Fibroblast of lung (primary cell): ENCODE data around the gene THRB. TPM values are rescaled to one million over a fixed set of nuclear protein-coding genes. Genes with fewer than 3 reads are reported as not detected.

ENCODE experiments used
- DNase-seq, 2 donors: peaks; one replicate each; pipeline versions ENCODE4 v3.0.0 to v3.0.0-alpha.2; 2010; ENCODE audit warnings: low read depth in 2 of 2
- H2AFZ ChIP-seq: 2 replicates; pipeline ENCODE4 v1.5.1; 2012; ENCODE audit warnings: low read length, control low read depth, inconsistent platforms
- H3K27ac ChIP-seq: 2 replicates; pipeline ENCODE4 v1.5.1; 2011; ENCODE audit warnings: low read length, control low read depth; ENCODE audit not compliant: insufficient read depth
- H3K27me3 ChIP-seq: 2 replicates; pipeline ENCODE4 v1.5.1; 2011; ENCODE audit warnings: mild to moderate bottlenecking, low read length; ENCODE audit not compliant: control insufficient read depth, insufficient read depth
- H3K36me3 ChIP-seq: 2 replicates; pipeline ENCODE4 v1.5.1; 2011; ENCODE audit warnings: low read length; ENCODE audit not compliant: control insufficient read depth, insufficient read depth
- H3K4me1 ChIP-seq: 2 replicates; pipeline ENCODE4 v1.5.1; 2011; ENCODE audit warnings: low read length; ENCODE audit not compliant: control insufficient read depth, insufficient read depth; ENCODE audit errors: extremely low read depth
- H3K4me2 ChIP-seq: 2 replicates; pipeline ENCODE4 v1.5.1; 2011; ENCODE audit warnings: low read length, control low read depth; ENCODE audit not compliant: insufficient read depth; ENCODE audit errors: extremely low read depth
- H3K4me3 ChIP-seq, 4 experiments: fragments of 200-600 bp in 1 of 4; sonication (generic) in 1 of 4; replicated peaks in 1 of 4; 2 replicates each; pipeline ENCODE4 v1.5.1; 2011 to 2016; ENCODE audit warnings: low read length in 4 of 4, low read depth in 3 of 4, mild to moderate bottlenecking in 3 of 4, control low read depth in 2 of 4, inconsistent platforms in 1 of 4, mixed read lengths in 1 of 4; ENCODE audit not compliant: insufficient read depth in 1 of 4; ENCODE audit errors: control extremely low read depth in 1 of 4
- H3K79me2 ChIP-seq: 2 replicates; pipeline ENCODE4 v1.5.1; 2012; ENCODE audit warnings: mild to moderate bottlenecking, low read length, inconsistent platforms; ENCODE audit not compliant: control insufficient read depth, insufficient read depth
- H3K9ac ChIP-seq: 2 replicates; pipeline ENCODE4 v1.5.1; 2011; ENCODE audit warnings: mild to moderate bottlenecking, low read length, control low read depth; ENCODE audit not compliant: insufficient read depth
- H3K9me3 ChIP-seq: 2 replicates; pipeline ENCODE4 v1.5.1; 2012; ENCODE audit warnings: low read depth, low read length; ENCODE audit not compliant: control insufficient read depth, insufficient read depth
- H4K20me1 ChIP-seq: 2 replicates; pipeline ENCODE4 v1.5.1; 2011; ENCODE audit warnings: low read length; ENCODE audit not compliant: control insufficient read depth, insufficient read depth; ENCODE audit errors: extremely low read depth
- EZH2 ChIP-seq: IDR thresholded peaks from 2 replicates; pipeline ENCODE4 v1.5.1; 2012; ENCODE audit warnings: low read length, control low read depth, mild to moderate bottlenecking; ENCODE audit errors: missing control alignments
- polyA plus RNA-seq, 2 donors: library from polyadenylated mRNA; depleted of rRNA in 1 of 2; stranded (reverse) in 1 of 2; unstranded in 1 of 2; fragments of >200 nt; gene quantifications; 2 replicates each; pipeline ENCODE4 v1.2.1, GENCODE V29; 2011 to 2012; ENCODE audit warnings: missing spikeins in 1 of 2
- total RNA-seq: library from RNA; depleted of rRNA; stranded (reverse); fragments of >200 nt; gene quantifications from 2 replicates; pipeline ENCODE4 v1.2.1, GENCODE V29; 2014
- TF ChIP-seq, protein P1 (sequence below), 2 donors: IDR thresholded peaks in 1 of 2; conservative IDR thresholded peaks in 1 of 2; 1 replicate in 1 of 2; 2 replicates in 1 of 2; pipeline ENCODE4 v1.5.1; 2011 to 2012; ENCODE audit warnings: low read length in 2 of 2, control low read depth in 1 of 2, inconsistent platforms in 1 of 2, low read depth in 1 of 2, mild to moderate bottlenecking in 1 of 2

THRB gene
- total and polyA plus RNA-seq, 2 donors (not counting 1 experiment from before 2014, with no cell fraction given) = 4.2 to 7.4 TPM

DNA sequence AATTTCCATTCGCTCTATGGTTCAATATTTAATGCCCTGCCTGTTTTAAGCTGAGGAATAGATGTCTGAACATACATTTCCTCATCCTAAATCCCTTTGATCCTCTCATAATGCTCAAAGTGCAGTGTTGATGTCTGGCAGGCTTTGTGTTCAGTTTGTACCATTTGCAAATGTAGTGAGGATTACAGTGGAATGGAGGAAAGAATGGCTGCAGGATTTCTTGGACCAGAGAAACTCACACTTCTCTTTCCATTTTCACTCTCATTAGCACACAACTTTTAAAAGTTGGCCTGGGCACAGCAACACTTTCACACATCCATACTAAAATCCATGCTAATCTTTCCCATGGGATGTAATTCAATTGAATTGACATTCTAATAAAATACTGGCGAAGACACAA lies 28.6 kb upstream of the THRB start:
- H3K27me3 ChIP-seq = no peaks in the 10 kb centered on the region
- no peaks in the 10 kb centered on the region for H3K4me1 ChIP-seq
- H3K4me2 ChIP-seq = no peak overlapping the region
- no peaks in the 10 kb centered on the region for H3K9me3 ChIP-seq
- H3K9ac ChIP-seq = no peak overlapping the region
- no peak overlapping the region for H3K27ac ChIP-seq
- H2AFZ ChIP-seq = no peak overlapping the region
- no peak for DNase-seq
- no peaks in the 10 kb centered on the region for H4K20me1 ChIP-seq
- TF ChIP-seq, protein P1, sequence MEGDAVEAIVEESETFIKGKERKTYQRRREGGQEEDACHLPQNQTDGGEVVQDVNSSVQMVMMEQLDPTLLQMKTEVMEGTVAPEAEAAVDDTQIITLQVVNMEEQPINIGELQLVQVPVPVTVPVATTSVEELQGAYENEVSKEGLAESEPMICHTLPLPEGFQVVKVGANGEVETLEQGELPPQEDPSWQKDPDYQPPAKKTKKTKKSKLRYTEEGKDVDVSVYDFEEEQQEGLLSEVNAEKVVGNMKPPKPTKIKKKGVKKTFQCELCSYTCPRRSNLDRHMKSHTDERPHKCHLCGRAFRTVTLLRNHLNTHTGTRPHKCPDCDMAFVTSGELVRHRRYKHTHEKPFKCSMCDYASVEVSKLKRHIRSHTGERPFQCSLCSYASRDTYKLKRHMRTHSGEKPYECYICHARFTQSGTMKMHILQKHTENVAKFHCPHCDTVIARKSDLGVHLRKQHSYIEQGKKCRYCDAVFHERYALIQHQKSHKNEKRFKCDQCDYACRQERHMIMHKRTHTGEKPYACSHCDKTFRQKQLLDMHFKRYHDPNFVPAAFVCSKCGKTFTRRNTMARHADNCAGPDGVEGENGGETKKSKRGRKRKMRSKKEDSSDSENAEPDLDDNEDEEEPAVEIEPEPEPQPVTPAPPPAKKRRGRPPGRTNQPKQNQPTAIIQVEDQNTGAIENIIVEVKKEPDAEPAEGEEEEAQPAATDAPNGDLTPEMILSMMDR (conservative IDR thresholded peaks at IDR 0.05 in 1 of 2, IDR thresholded peaks at IDR 0.05 in 1 of 2; ENCODE audit: low read depth in 1 of 2, low read length in 2 of 2) = no peak
- TF ChIP-seq EZH2 = no peak
- H3K36me3 ChIP-seq = no peaks in the 10 kb centered on the region
- no peaks in the 10 kb centered on the region for H3K79me2 ChIP-seq
- no peak overlapping the region for H3K4me3 ChIP-seq

DNA sequence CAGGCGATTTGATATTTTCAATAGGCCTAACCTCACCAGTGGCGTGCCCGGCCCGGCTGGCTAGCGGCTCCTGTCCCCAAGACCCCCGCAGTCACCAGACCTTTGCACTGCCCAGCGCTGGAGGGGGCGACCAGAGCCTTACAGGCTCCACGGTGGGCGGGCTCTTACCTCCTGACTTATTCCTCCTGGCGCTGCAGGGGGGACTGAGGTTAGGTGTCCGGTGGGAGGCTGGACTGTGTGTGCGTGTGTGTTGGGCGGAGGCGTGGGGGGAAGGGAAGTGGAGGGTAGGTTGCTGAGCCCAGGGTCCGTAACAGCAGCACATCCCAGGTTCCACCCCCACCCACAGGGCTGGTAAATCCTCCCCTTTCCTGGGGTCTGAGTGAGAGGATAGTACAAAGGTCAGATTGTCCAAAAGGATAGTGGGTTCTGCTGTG lies 27.5 kb upstream of the THRB start:
- Histone ChIP-seq H3K4me2 (peak overlapping the region; percentile 87), H3K9me3 (no peaks in the 10 kb centered on the region), H2AFZ (peak overlapping the region; percentile 67), H3K27ac (no peak overlapping the region), H3K4me1 (no peaks in the 10 kb centered on the region), H3K9ac (no peak overlapping the region), H3K27me3 (no peaks in the 10 kb centered on the region), H3K36me3 (no peaks in the 10 kb centered on the region), H4K20me1 (no peaks in the 10 kb centered on the region), H3K79me2 (no peaks in the 10 kb centered on the region), H3K4me3 (peak overlapping the region; percentile 47 to 69 (median 58))
- DNase-seq = no peak
- TF ChIP-seq EZH2 = no peak
- TF ChIP-seq, protein P1 (conservative IDR thresholded peaks at IDR 0.05 in 1 of 2, IDR thresholded peaks at IDR 0.05 in 1 of 2; ENCODE audit: low read depth in 1 of 2, low read length in 2 of 2) = no peak

DNA sequence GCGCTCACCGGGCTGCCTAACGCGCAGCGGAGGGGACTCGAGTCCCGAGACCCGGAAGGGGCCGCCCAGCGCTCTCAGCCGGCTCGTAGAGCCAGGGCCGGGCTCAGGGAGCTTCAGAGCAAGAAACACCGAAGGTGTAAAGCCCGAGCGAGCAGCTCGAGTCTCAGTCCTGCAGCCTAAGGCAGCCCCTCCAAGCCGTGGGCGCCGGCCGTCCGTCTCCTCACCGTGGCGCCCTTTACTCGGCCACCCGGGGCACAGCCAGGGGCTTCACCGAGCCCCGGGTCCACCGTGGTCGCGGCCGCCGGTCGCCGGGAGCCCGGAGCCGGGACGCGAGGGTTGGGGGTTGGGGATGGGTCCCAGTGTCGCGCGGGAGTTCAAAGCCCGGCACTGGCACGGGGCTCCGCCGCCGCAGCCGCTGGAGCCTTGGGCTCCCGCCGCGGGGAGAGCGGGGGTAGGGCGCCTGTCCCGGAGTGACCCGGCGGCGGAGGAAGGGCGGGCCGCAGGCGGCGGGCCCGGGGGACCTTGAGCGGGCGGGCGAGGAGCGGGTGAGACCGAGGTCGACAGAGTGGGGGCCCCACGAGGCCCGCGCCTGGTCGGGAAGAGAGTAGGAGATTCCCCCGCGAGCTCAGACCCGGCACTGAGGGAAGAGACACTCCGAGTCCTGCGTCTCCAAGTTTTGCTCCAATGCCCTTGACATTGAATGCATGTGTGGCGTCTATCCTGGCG lies 26.9 kb upstream of the THRB start:
- no peak overlapping the region for H3K27ac ChIP-seq
- no peaks in the 10 kb centered on the region for H3K4me1 ChIP-seq
- H3K79me2 ChIP-seq = no peaks in the 10 kb centered on the region
- no peaks in the 10 kb centered on the region for H4K20me1 ChIP-seq
- H3K9ac ChIP-seq = peak overlapping the region; percentile 63
- no peaks in the 10 kb centered on the region for H3K27me3 ChIP-seq
- peak overlapping the region; percentile 50 to 69 (median 58) for H3K4me3 ChIP-seq
- peak overlapping the region; percentile 87 for H3K4me2 ChIP-seq
- no peaks in the 10 kb centered on the region for H3K9me3 ChIP-seq
- H2AFZ ChIP-seq = peak overlapping the region; percentile 67
- TF ChIP-seq EZH2 = no peak
- TF ChIP-seq, protein P1 (conservative IDR thresholded peaks at IDR 0.05 in 1 of 2, IDR thresholded peaks at IDR 0.05 in 1 of 2; ENCODE audit: low read depth in 1 of 2, low read length in 2 of 2) = peak in 1 of 2 donors; percentile 7
- no peaks in the 10 kb centered on the region for H3K36me3 ChIP-seq
- peak; percentile 34 to 45 for DNase-seq
